GM23248 (cell line): ENCODE data around the gene PRRG1.

Experiments
- EZH2 ChIP-seq: fragments of 200-600 bp; sonication (generic); IDR thresholded peaks from 2 replicates; pipeline ENCODE4 v1.6.1; 2018; ENCODE audit warnings: antibody characterized with exemption, mild to moderate bottlenecking; ENCODE audit not compliant: insufficient read depth, poor library complexity, severe bottlenecking
- EZH2phosphoT487 ChIP-seq: fragments of 200-600 bp; sonication (generic); IDR thresholded peaks from 2 replicates; pipeline ENCODE4 v1.6.1; 2018; ENCODE audit warnings: antibody characterized with exemption, moderate library complexity, mild to moderate bottlenecking, low read depth; ENCODE audit not compliant: insufficient read depth

- TF ChIP-seq EZH2: no peak
- TF ChIP-seq EZH2phosphoT487: no peak
Observed at GRCh38 chrX:37462346-37462745, 113.2 kb downstream of the PRRG1 start.
